ENCODE measurements around the gene ZC3H11A. TPM values are rescaled to one million over a fixed set of nuclear protein-coding genes. Genes with fewer than 3 reads are reported as not detected.

Gene ZC3H11A
- 103 and 105 TPM in 2 replicates for total RNA-seq

DNA sequence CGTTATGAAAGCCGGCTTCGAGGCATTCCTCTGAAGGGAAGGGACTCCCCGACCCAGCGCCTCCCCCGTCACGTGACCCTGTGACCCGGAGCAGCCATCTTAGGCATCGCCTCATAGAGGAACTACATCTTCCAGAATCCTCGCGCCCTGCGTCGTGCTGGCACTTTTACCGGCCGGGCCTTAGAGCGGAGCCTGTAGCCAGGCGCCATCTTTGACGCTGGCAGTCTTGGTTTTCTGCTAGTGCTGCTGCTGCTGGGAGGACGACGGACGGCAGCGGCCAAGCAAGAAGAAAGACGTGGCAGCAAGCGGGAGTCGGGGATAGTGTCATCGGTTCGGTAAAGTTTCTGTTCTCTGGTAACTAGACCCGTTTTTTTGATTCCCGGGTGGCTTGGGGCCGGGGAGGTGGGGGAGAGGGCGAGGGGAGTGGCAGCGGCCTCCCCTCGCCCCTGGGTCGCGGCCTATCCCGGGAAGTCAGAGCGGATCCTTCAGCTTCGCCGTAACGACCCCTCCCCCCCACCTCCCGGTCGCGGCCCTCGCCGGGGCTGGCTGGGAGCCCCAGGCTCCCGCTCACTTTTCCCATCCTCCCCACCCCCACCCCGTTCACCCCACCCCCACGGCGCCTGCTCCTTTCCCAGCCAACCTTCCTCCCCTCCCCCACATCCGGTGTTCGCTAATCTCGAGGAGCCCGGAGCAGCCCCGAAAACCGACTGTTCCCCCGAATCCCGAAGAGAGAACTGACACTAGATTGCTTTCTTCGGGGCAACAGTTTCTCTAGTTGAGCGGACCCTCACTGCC lies at the start of gene ZC3H11A, which contains the start of gene ZBED6:
Gene ZC3H11A (plus strand): TSS at position 183 of the 795 bp plus-strand sequence. CDS start 21,448 bp downstream, outside the sequence.
Gene ZBED6 (plus strand): TSS at position 183 of the 795 bp plus-strand sequence. CDS start 1,900 bp downstream, outside the sequence.

DNA sequence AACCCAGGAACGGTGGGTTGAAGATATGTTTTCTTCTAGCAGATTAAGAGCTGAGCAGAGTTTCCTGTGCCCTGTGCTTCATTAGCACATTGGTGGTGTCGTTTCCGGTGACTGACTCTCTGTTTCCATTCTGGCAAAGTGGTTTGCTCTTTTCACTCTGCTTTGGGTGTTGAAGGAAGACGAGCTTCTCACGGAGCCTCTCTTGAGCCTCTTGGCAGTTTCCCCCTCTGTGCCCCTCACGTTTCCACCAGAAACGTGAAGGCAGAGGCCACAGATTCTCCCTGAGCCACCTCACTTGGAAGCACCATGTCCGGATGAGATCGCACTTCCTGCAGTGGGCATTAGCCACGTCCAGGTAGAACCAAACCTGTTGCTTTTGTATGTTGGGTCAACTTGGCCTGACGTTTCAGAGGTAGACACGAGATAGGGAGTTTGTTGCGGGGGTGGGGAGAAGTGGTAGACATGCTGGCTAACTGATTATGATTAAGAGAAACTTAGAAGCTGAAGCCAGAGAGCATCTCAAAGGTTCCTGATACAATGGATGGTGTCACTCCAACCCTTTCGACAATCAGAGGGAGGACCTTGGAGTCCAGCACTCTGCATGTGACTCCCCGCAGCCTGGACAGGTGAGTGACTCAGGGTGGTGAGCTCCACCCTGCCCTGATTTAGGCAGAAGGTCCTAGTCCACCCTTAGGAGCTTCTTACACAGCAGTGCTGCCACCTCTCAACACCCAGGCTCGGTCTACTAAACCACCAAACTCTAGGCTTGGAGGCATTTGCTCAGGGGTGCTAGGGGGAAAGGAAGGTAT lies 30.2 kb upstream of the ZC3H11A start, which contains the start of gene LAX1:
Gene LAX1 (plus strand): TSS at position 155 of the 809 bp plus-strand sequence. CDS start 383 bp downstream, at position 538.

Small RNA genes lying within 50 kb of the gene (small RNA-seq; reads per million reads assigned to genes)
- gene ZC3H11A, result 1.4 reads per million, percentile 68 among the genes with 10 or more reads in this experiment

Other genes starting within 250 kb of the ZC3H11A start
- gene ATP2B4, start 168.8 kb upstream of the ZC3H11A start, total RNA-seq, result 314 and 526 TPM in 2 replicates
- under 0.01 TPM in 1 of 2 replicates, not detected in the other for gene LAX1, start 30.4 kb upstream of the ZC3H11A start, total RNA-seq
- gene ZBED6, start within 50 bp of the ZC3H11A start, total RNA-seq, result 30.6 and 38.4 TPM in 2 replicates
- 41.4 and 53.8 TPM in 2 replicates for gene SNRPE, start 66.0 kb downstream of the ZC3H11A start, total RNA-seq